Nephron (organoid): ENCODE results near the gene ARFGAP1.

ENCODE experiments used
- H3K27ac Mint-ChIP-seq, 3 experiments: 2 replicates each; pipeline ENCODE4 v1.8.0; 2020; ENCODE audit warnings: mixed read lengths in 3 of 3, mild to moderate bottlenecking in 2 of 3, moderate library complexity in 1 of 3
- H3K27me3 Mint-ChIP-seq: 2 replicates; pipeline ENCODE4 v1.8.0; 2021; ENCODE audit warnings: low read depth, mild to moderate bottlenecking, moderate library complexity, mixed read lengths
- H3K36me3 Mint-ChIP-seq: 2 replicates; pipeline ENCODE4 v1.8.0; 2020; ENCODE audit warnings: low read depth, mixed read lengths
- H3K4me1 Mint-ChIP-seq: 2 replicates; pipeline ENCODE4 v1.8.0; 2020; ENCODE audit warnings: mixed read lengths
- H3K4me3 Mint-ChIP-seq, 3 experiments: 2 replicates each; pipeline ENCODE4 v1.8.0; 2020; ENCODE audit warnings: mild to moderate bottlenecking in 3 of 3, mixed read lengths in 3 of 3, moderate library complexity in 2 of 3
- H3K9me3 Mint-ChIP-seq: 2 replicates; pipeline ENCODE4 v1.8.0; 2020; ENCODE audit warnings: mixed read lengths
- TF ChIP-seq, protein P1 (sequence below), 3 experiments: fragments of 200-600 bp; sonication (generic); IDR thresholded peaks; one replicate each; pipeline ENCODE4 v1.5.0; 2021; ENCODE audit warnings: antibody characterized with exemption in 3 of 3; ENCODE audit not compliant: unreplicated experiment in 3 of 3

The ARFGAP1 gene

DNA sequence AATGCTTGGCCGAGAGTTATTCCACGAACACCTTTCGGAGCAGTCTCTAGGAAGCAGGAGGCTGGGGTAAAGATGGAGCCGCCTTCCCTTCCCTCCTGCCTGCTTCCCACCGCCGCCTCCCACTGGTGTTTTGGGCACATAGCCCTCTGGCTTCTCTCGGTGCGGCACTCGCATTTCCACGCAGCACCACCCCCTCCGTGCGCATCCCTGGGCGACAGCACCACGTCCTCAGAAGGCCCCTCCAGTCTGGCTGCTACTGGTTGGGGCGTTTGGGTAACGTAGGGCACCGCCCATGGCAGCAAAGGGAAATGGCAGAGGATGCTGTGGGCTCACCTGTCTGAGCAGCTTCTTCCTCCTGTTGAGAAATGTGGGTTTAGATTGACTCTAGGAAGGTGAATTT, 22.8 kb downstream of the ARFGAP1 start:
- H3K4me1 Mint-ChIP-seq, result peaks cover 13% of the 10 kb centered on the region
- TF ChIP-seq, protein P1, sequence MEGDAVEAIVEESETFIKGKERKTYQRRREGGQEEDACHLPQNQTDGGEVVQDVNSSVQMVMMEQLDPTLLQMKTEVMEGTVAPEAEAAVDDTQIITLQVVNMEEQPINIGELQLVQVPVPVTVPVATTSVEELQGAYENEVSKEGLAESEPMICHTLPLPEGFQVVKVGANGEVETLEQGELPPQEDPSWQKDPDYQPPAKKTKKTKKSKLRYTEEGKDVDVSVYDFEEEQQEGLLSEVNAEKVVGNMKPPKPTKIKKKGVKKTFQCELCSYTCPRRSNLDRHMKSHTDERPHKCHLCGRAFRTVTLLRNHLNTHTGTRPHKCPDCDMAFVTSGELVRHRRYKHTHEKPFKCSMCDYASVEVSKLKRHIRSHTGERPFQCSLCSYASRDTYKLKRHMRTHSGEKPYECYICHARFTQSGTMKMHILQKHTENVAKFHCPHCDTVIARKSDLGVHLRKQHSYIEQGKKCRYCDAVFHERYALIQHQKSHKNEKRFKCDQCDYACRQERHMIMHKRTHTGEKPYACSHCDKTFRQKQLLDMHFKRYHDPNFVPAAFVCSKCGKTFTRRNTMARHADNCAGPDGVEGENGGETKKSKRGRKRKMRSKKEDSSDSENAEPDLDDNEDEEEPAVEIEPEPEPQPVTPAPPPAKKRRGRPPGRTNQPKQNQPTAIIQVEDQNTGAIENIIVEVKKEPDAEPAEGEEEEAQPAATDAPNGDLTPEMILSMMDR (IDR thresholded peaks at IDR 0.05; ENCODE audit: unreplicated experiment in 3 of 3), result no peak
- no peaks in the 10 kb centered on the region for H3K36me3 Mint-ChIP-seq
- H3K27ac Mint-ChIP-seq, result peak overlapping the region in 2 of 3 experiments; percentile 66 to 81
- peaks cover 29% of the 10 kb centered on the region for H3K27me3 Mint-ChIP-seq
- H3K4me3 Mint-ChIP-seq, result no peak overlapping the region
- H3K9me3 Mint-ChIP-seq, result no peaks in the 10 kb centered on the region

- Mint-ChIP-seq H3K27ac (no peak overlapping the region), H3K4me1 (peaks cover 13% of the 10 kb centered on the region), H3K27me3 (peaks cover 29% of the 10 kb centered on the region), H3K36me3 (no peaks in the 10 kb centered on the region), H3K4me3 (no peak overlapping the region), H3K9me3 (peaks cover 2% of the 10 kb centered on the region)
- TF ChIP-seq, protein P1 (IDR thresholded peaks at IDR 0.05; ENCODE audit: unreplicated experiment in 3 of 3), result no peak
These were observed 23.2 kb downstream of the ARFGAP1 start for GRCh38 chr20:63295846-63296245.

DNA sequence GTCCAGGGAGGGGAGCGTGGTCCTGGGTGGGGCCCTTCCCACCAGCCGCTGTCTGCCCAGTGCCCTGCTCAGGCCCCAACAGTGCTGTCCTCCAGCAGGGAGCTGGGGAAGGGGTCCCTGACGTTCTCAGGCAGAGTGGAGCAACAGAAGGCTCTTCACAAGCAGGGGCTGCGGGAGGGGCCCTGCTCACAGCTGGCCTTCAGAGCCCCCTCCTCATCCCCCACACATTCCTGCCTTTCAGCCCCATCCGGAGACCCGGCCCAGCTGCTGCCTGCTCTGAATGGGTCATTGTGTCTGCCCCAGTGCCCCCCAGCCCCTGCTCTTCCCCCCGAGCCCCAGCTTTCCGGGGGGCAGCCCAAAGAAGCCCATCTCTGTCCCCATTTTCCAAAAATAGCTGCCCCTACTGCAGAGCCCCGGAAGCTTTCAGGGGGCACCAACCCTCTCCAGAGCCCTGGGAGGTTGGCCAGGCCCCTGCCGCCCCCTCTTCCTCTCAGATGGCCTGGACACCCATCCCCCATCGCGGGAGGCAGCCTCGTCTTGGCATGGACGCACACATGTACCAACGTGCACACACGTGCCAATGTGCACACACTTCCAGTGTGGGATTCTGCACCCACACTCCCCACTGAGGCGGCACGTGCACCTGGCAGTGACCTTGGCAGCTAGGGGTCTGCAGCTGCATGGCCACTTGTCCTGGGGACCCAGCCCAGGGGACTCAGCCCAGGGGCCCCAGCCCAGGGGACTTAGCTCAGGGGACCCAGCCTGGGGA, 24.1 kb downstream of the ARFGAP1 start:
- H3K27me3 Mint-ChIP-seq, result peaks cover 34% of the 10 kb centered on the region
- no peaks in the 10 kb centered on the region for H3K36me3 Mint-ChIP-seq
- H3K4me1 Mint-ChIP-seq, result peaks cover 13% of the 10 kb centered on the region
- H3K4me3 Mint-ChIP-seq, result no peak overlapping the region
- TF ChIP-seq, protein P1 (IDR thresholded peaks at IDR 0.05; ENCODE audit: unreplicated experiment in 3 of 3), result no peak
- peaks cover 7% of the 10 kb centered on the region for H3K9me3 Mint-ChIP-seq
- no peak overlapping the region for H3K27ac Mint-ChIP-seq

DNA sequence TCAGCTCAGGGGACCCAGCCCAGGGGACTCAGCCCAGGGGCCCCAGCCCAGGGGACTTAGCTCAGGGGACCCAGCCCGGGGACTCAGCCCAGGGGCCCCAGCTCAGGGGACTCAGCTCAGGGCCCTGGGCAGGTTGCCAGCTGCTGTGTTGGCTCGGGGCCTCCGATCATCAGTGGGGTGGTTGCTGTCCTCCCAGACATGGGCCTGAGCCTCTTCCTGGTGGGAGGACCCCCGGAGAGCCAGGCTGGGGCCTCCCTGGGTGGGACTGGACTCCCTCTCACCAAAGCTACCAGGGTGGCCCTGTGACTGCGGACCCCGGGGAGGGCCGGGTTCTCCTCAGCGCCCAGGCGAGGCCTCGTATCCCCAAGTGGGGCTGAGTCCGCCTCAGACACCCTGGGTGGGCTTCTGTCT, 24.8 kb downstream of the ARFGAP1 start:
- peaks cover 7% of the 10 kb centered on the region for H3K9me3 Mint-ChIP-seq
- no peak overlapping the region for H3K27ac Mint-ChIP-seq
- no peak overlapping the region for H3K4me3 Mint-ChIP-seq
- peaks cover 37% of the 10 kb centered on the region for H3K27me3 Mint-ChIP-seq
- TF ChIP-seq, protein P1 (IDR thresholded peaks at IDR 0.05; ENCODE audit: unreplicated experiment in 3 of 3), result no peak
- H3K4me1 Mint-ChIP-seq, result peaks cover 13% of the 10 kb centered on the region
- H3K36me3 Mint-ChIP-seq, result no peaks in the 10 kb centered on the region

DNA sequence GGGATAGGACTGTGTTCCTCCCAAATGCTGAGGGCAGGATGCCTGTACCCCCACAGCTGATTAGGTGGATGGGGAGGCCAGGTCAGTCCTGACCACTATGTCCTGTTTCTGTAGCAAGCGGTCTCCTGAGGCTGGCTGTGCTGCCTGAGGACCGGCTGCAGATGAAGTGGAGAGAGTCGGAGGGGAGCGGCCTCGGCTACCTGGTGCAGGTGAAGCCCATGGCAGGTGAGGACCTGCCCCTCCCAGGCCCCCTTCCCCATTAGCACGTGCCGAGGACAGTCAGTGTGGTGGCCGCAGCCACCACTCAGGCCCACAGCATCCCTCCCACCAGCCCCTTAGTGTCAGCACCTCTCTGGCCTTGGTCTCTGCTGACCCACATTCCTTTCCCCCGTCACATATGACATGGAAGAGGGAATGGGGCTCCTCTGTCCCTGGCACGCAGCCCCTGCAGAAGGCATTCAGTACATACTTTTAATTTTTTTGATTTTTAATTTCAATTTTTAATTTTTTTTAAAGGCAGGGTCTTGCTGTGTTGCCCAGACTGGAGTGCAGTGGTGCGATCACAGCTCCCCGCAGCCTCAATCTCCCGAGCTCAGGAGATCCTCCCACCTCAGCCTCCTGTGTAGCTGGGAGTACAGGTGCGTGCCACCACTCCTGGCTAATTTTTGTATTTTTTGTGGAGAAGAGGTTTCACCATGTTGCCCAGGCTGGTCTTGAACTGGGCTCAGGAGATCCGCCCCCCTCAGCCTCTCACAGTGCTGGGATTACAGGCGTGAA, 25.4 kb downstream of the ARFGAP1 start:
- Mint-ChIP-seq H3K4me3 (no peak overlapping the region), H3K27me3 (peaks cover 42% of the 10 kb centered on the region), H3K4me1 (peaks cover 13% of the 10 kb centered on the region), H3K9me3 (peaks cover 11% of the 10 kb centered on the region), H3K27ac (no peak overlapping the region), H3K36me3 (no peaks in the 10 kb centered on the region)
- TF ChIP-seq, protein P1 (IDR thresholded peaks at IDR 0.05; ENCODE audit: unreplicated experiment in 3 of 3), result no peak
